ENCODE measurements around the gene CABP7. TPM values are rescaled to one million over a fixed set of nuclear protein-coding genes. Genes with fewer than 3 reads are reported as not detected.

CABP7 gene
- total and polyA plus RNA-seq, 2 experiments from 2014 or later, result 0.06 to 0.24 TPM

- no peaks in the 10 kb centered on the region for H3K79me2 ChIP-seq (replicated peaks; ENCODE audit: insufficient read depth)
- Mint-ChIP-seq H3K4me3 (no peak overlapping the region), H3K36me3 (ENCODE audit: low read depth) (no peaks in the 10 kb centered on the region), H3K27me3 (ENCODE audit: insufficient read depth, low read depth, poor library complexity) (peaks cover 3% of the 10 kb centered on the region), H3K4me1 (no peaks in the 10 kb centered on the region), H3K9me3 (no peaks in the 10 kb centered on the region; the same call in 2 of the 3 replicates), H3K27ac (no peak overlapping the region)
- H4K20me1 ChIP-seq (replicated peaks; ENCODE audit: insufficient read depth), result no peaks in the 10 kb centered on the region
- H3K4me2 ChIP-seq, result no peak overlapping the region
- TF ChIP-seq CREB1 (CRISPR knock-in tag; IDR thresholded peaks at IDR 0.05; ENCODE audit: low read depth) (no peak), EZH2 (IDR thresholded peaks at IDR 0.05; ENCODE audit: low read depth, unreplicated experiment) (no peak), ETS1 (IDR thresholded peaks at IDR 0.05) (no peak)
- H3F3A ChIP-seq (replicated peaks; ENCODE audit: low read depth), result no peaks in the 10 kb centered on the region
- H3K4me3 ChIP-seq, result no peak overlapping the region
- no peak overlapping the region for H3K27ac ChIP-seq (ENCODE audit: low read depth)
- DNase-seq (ENCODE audit: low spot score), result no peak
- ATAC-seq, result no peak
- H2AFZ ChIP-seq, result no peak overlapping the region
- H3K4me1 ChIP-seq (ENCODE audit: insufficient read depth), result no peaks in the 10 kb centered on the region
- no peaks in the 10 kb centered on the region for H3K27me3 ChIP-seq (ENCODE audit: insufficient read depth)
- no peaks in the 10 kb centered on the region for H3K36me3 ChIP-seq (ENCODE audit: insufficient read depth)
- no peaks in the 10 kb centered on the region for H3K9me2 ChIP-seq (ENCODE audit: insufficient read depth)
These were observed 31.0 kb downstream of the CABP7 start for GRCh38 chr22:29750559-29751538.

GRCh38 chr22:29751669-29752068 lies 31.9 kb downstream of the CABP7 start:
- H2AFZ ChIP-seq, result no peak overlapping the region
- no peak overlapping the region for H3K4me3 ChIP-seq
- no peaks in the 10 kb centered on the region; the same call in 2 of the 3 replicates for H3K9me3 Mint-ChIP-seq
- no peaks in the 10 kb centered on the region for H3K27me3 ChIP-seq (ENCODE audit: insufficient read depth)
- H3K4me3 Mint-ChIP-seq, result no peak overlapping the region
- H3K4me1 Mint-ChIP-seq, result no peaks in the 10 kb centered on the region
- DNase-seq (ENCODE audit: low spot score) (no peak), ATAC-seq (no peak)
- no peak overlapping the region for H3K27ac ChIP-seq (ENCODE audit: low read depth)
- H3K36me3 ChIP-seq (ENCODE audit: insufficient read depth), result no peaks in the 10 kb centered on the region
- H3K79me2 ChIP-seq (replicated peaks; ENCODE audit: insufficient read depth), result no peaks in the 10 kb centered on the region
- peaks cover 4% of the 10 kb centered on the region for H3K27me3 Mint-ChIP-seq (ENCODE audit: insufficient read depth, low read depth, poor library complexity)
- H3F3A ChIP-seq (replicated peaks; ENCODE audit: low read depth), result no peaks in the 10 kb centered on the region
- H3K9me2 ChIP-seq (ENCODE audit: insufficient read depth), result no peaks in the 10 kb centered on the region
- H3K4me1 ChIP-seq (ENCODE audit: insufficient read depth), result no peaks in the 10 kb centered on the region
- H4K20me1 ChIP-seq (replicated peaks; ENCODE audit: insufficient read depth), result no peaks in the 10 kb centered on the region
- H3K4me2 ChIP-seq, result no peak overlapping the region
- no peak overlapping the region for H3K27ac Mint-ChIP-seq
- H3K36me3 Mint-ChIP-seq (ENCODE audit: low read depth), result no peaks in the 10 kb centered on the region
- TF ChIP-seq EZH2phosphoT487 (IDR thresholded peaks at IDR 0.05; ENCODE audit: unreplicated experiment) (no peak), CTCF (conservative IDR thresholded peaks at IDR 0.05; ENCODE audit: low read depth in 2 of 2) (no peak), ETS1 (IDR thresholded peaks at IDR 0.05) (no peak), REST (IDR thresholded peaks at IDR 0.05; ENCODE audit: unreplicated experiment) (no peak), POLR2AphosphoS5 (IDR thresholded peaks at IDR 0.05; ENCODE audit: low read depth) (no peak), CREB1 (CRISPR knock-in tag; IDR thresholded peaks at IDR 0.05; ENCODE audit: low read depth) (no peak), ZNF331 (CRISPR knock-in tag; IDR thresholded peaks at IDR 0.05; ENCODE audit: low read depth) (no peak)
